SK-N-SH treated with all-trans-retinoic acid at 6 μM for 48 hours (cell line): Measurements from ENCODE around the gene SCYL3.

Source experiments
- ISL1 ChIP-seq: fragments of 250-450 bp; sonication (Bioruptor Pico); IDR thresholded peaks from 2 replicates; pipeline ENCODE4 v2.1.2; 2022; ENCODE audit warnings: mild to moderate bottlenecking, moderate library complexity
- OSR1 ChIP-seq: fragments of 250-450 bp; sonication (Bioruptor Pico); IDR thresholded peaks from 2 replicates; pipeline ENCODE4 v1.8.0; 2022; ENCODE audit warnings: moderate library complexity, mild to moderate bottlenecking, inconsistent platforms
- POU6F1 ChIP-seq: fragments of 250-450 bp; sonication (Bioruptor Pico); IDR thresholded peaks from 2 replicates; pipeline ENCODE4 v1.8.0; 2021; ENCODE audit warnings: low read depth, mild to moderate bottlenecking, moderate library complexity, borderline replicate concordance
- RARB ChIP-seq: fragments of 250-450 bp; sonication (Bioruptor Pico); IDR thresholded peaks from 2 replicates; pipeline ENCODE4 v1.8.0; 2021; ENCODE audit warnings: mild to moderate bottlenecking, moderate library complexity
- ZFP3 ChIP-seq: fragments of 250-450 bp; sonication (Bioruptor Pico); IDR thresholded peaks from 2 replicates; pipeline ENCODE4 v1.5.0; 2020; ENCODE audit warnings: mild to moderate bottlenecking, moderate library complexity
- ZFP30 ChIP-seq: fragments of 450-650 bp; formaldehyde crosslinking; IDR thresholded peaks from 2 replicates; pipeline ENCODE4 v1.5.0; 2022; ENCODE audit warnings: mild to moderate bottlenecking, moderate library complexity
- ZNF565 ChIP-seq: fragments of 450-650 bp; formaldehyde crosslinking; conservative IDR thresholded peaks from 2 replicates; pipeline ENCODE4 v1.5.0; 2020; ENCODE audit warnings: low read depth, mild to moderate bottlenecking, moderate library complexity
- TF ChIP-seq, protein P1 (sequence below): fragments of 250-450 bp; sonication (Bioruptor Pico); IDR thresholded peaks from 2 replicates; pipeline ENCODE4 v1.5.1; 2020; ENCODE audit warnings: low read depth, mild to moderate bottlenecking, moderate library complexity
- TF ChIP-seq, protein P2 (sequence below): fragments of 250-450 bp; sonication (Bioruptor Pico); IDR thresholded peaks from 2 replicates; pipeline ENCODE4 v1.8.0; 2020; ENCODE audit warnings: mild to moderate bottlenecking, moderate library complexity, borderline replicate concordance

GRCh38 chr1:169853341-169853740 lies 40.4 kb downstream of the SCYL3 start:
- TF ChIP-seq, protein P1, sequence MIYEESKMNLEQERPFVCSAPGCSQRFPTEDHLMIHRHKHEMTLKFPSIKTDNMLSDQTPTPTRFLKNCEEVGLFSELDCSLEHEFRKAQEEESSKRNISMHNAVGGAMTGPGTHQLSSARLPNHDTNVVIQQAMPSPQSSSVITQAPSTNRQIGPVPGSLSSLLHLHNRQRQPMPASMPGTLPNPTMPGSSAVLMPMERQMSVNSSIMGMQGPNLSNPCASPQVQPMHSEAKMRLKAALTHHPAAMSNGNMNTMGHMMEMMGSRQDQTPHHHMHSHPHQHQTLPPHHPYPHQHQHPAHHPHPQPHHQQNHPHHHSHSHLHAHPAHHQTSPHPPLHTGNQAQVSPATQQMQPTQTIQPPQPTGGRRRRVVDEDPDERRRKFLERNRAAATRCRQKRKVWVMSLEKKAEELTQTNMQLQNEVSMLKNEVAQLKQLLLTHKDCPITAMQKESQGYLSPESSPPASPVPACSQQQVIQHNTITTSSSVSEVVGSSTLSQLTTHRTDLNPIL (CRISPR knock-in tag), result no peak
- TF ChIP-seq ZFP3 (CRISPR knock-in tag) (no peak), RARB (CRISPR knock-in tag) (no peak), OSR1 (CRISPR knock-in tag) (no peak), ZFP30 (CRISPR knock-in tag) (no peak), POU6F1 (CRISPR knock-in tag) (no peak), ISL1 (CRISPR knock-in tag) (no peak), ZNF565 (CRISPR knock-in tag) (no peak)
- TF ChIP-seq, protein P2, sequence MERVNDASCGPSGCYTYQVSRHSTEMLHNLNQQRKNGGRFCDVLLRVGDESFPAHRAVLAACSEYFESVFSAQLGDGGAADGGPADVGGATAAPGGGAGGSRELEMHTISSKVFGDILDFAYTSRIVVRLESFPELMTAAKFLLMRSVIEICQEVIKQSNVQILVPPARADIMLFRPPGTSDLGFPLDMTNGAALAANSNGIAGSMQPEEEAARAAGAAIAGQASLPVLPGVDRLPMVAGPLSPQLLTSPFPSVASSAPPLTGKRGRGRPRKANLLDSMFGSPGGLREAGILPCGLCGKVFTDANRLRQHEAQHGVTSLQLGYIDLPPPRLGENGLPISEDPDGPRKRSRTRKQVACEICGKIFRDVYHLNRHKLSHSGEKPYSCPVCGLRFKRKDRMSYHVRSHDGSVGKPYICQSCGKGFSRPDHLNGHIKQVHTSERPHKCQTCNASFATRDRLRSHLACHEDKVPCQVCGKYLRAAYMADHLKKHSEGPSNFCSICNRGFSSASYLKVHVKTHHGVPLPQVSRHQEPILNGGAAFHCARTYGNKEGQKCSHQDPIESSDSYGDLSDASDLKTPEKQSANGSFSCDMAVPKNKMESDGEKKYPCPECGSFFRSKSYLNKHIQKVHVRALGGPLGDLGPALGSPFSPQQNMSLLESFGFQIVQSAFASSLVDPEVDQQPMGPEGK (CRISPR knock-in tag), result no peak
